ENCODE results near the gene GNB4. TPM values are rescaled to one million over a fixed set of nuclear protein-coding genes. Genes with fewer than 3 reads are reported as not detected.

GNB4 gene
- total RNA-seq, 2 experiments from 2014 or later: 1.4 TPM

GRCh38 chr3:179375091-179375999 lies 75.9 kb downstream of the GNB4 start:
- CTCF ChIA-PET: no interaction called here

GRCh38 chr3:179373938-179374337 lies 77.3 kb downstream of the GNB4 start:
- ChIA-PET CTCF (no interaction called here), POLR2A (no interaction called here)

More at GRCh38 chr3:179375091-179375999, 75.9 kb downstream of the GNB4 start:
- POLR2A ChIA-PET: no interaction called here

DNA sequence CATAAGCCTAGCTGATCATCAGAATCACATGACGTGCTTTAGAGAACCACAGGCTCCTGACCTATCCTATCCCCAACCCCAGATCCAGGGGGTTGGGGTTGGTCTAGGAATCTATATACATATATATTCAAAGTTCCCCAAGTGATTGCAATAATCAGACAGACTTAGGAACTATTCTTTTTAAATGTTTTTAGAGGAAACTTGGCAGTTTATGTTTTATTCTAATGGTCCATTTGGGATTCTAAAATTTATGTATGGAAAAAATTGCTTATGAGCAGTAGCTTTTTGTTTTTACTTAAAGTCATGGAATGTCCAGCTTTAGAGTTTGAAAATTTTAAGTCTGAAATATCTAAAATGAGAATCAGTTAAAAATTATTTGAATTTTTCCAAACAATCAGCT lies 81.6 kb downstream of the GNB4 start:
- ChIA-PET CTCF (interaction anchor here (0.6 kb wide), 2 partner anchors 18 to 382 kb away, joined by 3 to 5 read pairs; no protein-coding TSS in a partner anchor), POLR2A (no interaction called here)

DNA sequence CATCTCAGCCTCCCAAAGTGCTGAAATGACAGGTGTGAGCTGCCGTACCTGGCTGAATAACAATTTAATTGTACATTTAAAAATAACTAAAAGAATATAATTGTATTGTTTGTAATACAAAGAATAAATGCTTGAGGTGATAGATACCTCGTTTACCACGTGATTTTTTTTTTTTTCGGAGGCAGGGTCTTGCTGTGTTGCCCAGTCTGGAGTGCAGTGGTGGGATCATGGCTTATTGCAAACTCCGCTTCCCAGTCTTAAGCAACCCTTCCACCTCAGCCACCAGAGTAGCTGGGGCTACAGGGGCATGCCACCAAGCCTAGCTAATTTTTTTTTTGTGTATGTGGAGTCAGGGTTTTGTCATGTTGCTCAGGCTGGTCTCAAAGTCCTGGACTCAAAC lies 87.9 kb downstream of the GNB4 start:
- ChIA-PET CTCF (no interaction called here), POLR2A (no interaction called here)

DNA sequence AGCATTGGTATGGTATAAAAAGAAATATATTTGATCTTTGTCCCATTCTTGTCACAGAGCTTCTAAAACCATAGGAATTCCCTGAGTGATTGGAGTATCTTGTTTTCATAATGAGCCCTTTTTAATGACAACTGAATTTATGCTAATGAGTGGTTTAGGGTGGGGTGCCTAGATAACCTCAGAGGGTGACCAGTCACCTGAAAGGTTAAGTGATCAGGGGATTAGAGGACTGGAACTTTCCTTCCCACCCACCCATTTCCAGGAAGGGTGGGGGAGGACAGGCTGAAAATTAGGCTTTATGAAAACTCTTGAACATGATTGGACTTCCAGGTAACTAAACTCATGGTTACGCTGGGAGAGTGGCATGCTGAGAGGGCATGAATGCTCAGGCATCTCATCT lies 95.3 kb downstream of the GNB4 start:
- ChIA-PET POLR2A (no interaction called here), CTCF (no interaction called here)

DNA sequence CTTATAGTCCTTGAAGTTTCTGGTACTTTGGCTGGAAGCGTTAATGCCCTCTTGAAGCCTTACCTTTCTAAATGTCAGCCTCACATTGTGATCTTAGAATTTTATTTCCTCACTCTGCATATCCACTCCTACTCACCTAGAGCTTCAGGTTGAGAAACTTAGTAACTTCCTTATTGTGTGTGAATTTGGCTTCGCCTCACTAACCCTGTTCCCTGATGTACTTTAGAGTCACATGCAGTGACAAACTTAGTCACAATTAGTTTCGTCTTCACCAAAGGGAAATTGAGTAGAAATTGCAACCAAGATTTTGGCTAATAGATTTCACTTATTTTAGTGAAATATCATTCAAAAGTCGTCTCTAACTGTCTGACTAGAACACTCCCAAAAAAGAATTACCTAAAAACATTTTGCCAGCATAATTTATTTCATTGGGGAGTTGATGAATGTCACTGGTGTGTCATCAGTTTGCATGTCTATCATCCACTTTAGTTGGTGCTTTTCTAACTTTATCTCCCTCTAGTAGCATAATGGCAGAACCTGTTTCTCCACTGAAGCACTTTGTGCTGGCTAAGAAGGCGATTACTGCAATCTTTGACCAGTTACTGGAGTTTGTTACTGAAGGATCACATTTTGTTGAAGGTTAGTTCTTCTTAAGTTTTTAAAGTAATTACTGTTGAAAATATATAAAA lies 102.8 kb downstream of the GNB4 start:
- ChIA-PET POLR2A (interaction anchor here (0.7 to 0.8 kb wide), 3 partner anchors 24 to 277 kb away, joined by 3 to 4 read pairs (median 3); partner anchors contain the start of gene ACTL6A), CTCF (interaction anchor here (1.2 kb wide), 1 partner anchor 311 kb away, joined by 3 read pairs; no protein-coding TSS in a partner anchor)

- ChIA-PET POLR2A (interaction anchor here (0.6 to 0.8 kb wide), 4 partner anchors 23 to 277 kb away, joined by 3 to 5 read pairs (median 4); partner anchors contain the start of gene ACTL6A), CTCF (interaction anchor here (0.6 to 1.2 kb wide), 2 partner anchors 310 to 1699 kb away, joined by 3 to 5 read pairs; no protein-coding TSS in a partner anchor)
Observed at GRCh38 chr3:179347345-179348194, 103.7 kb downstream of the GNB4 start, which contains the start of gene MFN1. MFN1 (plus strand) TSS chr3:179347709; CDS start chr3:179348852, 1,143 bp downstream.

Other genes with a start within 250 kb of the GNB4 start
- under 1 TPM; 0.23 to 0.76 TPM for gene KCNMB3, start 200.4 kb downstream of the GNB4 start, total RNA-seq
- gene ZNF639, start 128.4 kb downstream of the GNB4 start, total RNA-seq: 10 to 100 TPM; 42.4 to 44.2 TPM
- 10 to 100 TPM; 32.7 to 33.7 TPM for gene MFN1, start 103.8 kb downstream of the GNB4 start, total RNA-seq
- gene ACTL6A, start 111.5 kb upstream of the GNB4 start, total RNA-seq: 10 to 100 TPM; 96.8 to 99.1 TPM
- 10 to 100 TPM; 67.3 to 68.8 TPM for gene MRPL47, start 153.2 kb upstream of the GNB4 start, total RNA-seq
- gene NDUFB5, start 153.3 kb upstream of the GNB4 start, total RNA-seq: 100 to 1,000 TPM; 110 to 115 TPM
- 10 to 100 TPM; 12.9 to 13.8 TPM for gene USP13, start 201.6 kb upstream of the GNB4 start, total RNA-seq